Activated CD8-positive, alpha-beta T cell treated with anti-CD3 and anti-CD28 coated beads for 36 hours (primary cell): ENCODE results near the gene PRSS16. TPM values are rescaled to one million over a fixed set of nuclear protein-coding genes. Genes with fewer than 3 reads are reported as not detected.

Source experiments
- ATAC-seq: fragments of 200-7000 bp; cut with Tn5 transposase; one replicate; pipeline ENCODE4 v1.10.0; 2021; ENCODE audit warnings: mild to moderate bottlenecking, moderate library complexity
- CTCF ChIA-PET: fragments of 350-600 bp; sonication (Branson Sonifier 250); formaldehyde crosslinking; loops from one replicate; lab custom pipeline; 2021; ENCODE audit warnings: antibody characterized with exemption; lab: Charles Lee
- POLR2A ChIA-PET: fragments of 350-600 bp; sonication (Branson Sonifier 250); formaldehyde crosslinking; loops from one replicate; lab custom pipeline; 2021; ENCODE audit warnings: antibody characterized with exemption; lab: Charles Lee
- DNase-seq: peaks from one replicate; pipeline ENCODE4 v3.0.0-alpha.2; 2020
- H3K27ac Mint-ChIP-seq: one replicate; pipeline ENCODE4 v1.8.0; 2021; ENCODE audit warnings: mild to moderate bottlenecking, mixed read lengths
- H3K27me3 Mint-ChIP-seq: one replicate; pipeline ENCODE4 v1.8.0; 2021; ENCODE audit warnings: mixed read lengths
- H3K36me3 Mint-ChIP-seq: one replicate; pipeline ENCODE4 v1.8.0; 2021; ENCODE audit warnings: low read depth, mixed read lengths
- H3K4me1 Mint-ChIP-seq: one replicate; pipeline ENCODE4 v1.8.0; 2021; ENCODE audit warnings: low read depth, mixed read lengths
- H3K4me3 Mint-ChIP-seq: one replicate; pipeline ENCODE4 v1.8.0; 2021; ENCODE audit warnings: mild to moderate bottlenecking, moderate library complexity, mixed read lengths
- H3K9me3 Mint-ChIP-seq: one replicate; pipeline ENCODE4 v1.8.0; 2021; ENCODE audit warnings: mixed read lengths
- CTCF ChIP-seq: fragments of 200-600 bp; IDR thresholded peaks from one replicate; pipeline ENCODE4 v1.8.0; 2022; ENCODE audit warnings: antibody characterized with exemption, mild to moderate bottlenecking
- intact Hi-C: fragments of 100-400 bp; cut with micrococcal nuclease; formaldehyde crosslinking; loops from one replicate; pipeline ENCODE4 v1.10.0; 2022
- total RNA-seq, 2 experiments: library from RNA; stranded (reverse); gene quantifications; one replicate each; pipeline ENCODE4 v1.2.3, GENCODE V29; 2021

Gene PRSS16
- 1 to 10 TPM in 1 of 2 experiments, under 1 TPM in 1; 0.65 to 1.9 TPM for total RNA-seq

DNA sequence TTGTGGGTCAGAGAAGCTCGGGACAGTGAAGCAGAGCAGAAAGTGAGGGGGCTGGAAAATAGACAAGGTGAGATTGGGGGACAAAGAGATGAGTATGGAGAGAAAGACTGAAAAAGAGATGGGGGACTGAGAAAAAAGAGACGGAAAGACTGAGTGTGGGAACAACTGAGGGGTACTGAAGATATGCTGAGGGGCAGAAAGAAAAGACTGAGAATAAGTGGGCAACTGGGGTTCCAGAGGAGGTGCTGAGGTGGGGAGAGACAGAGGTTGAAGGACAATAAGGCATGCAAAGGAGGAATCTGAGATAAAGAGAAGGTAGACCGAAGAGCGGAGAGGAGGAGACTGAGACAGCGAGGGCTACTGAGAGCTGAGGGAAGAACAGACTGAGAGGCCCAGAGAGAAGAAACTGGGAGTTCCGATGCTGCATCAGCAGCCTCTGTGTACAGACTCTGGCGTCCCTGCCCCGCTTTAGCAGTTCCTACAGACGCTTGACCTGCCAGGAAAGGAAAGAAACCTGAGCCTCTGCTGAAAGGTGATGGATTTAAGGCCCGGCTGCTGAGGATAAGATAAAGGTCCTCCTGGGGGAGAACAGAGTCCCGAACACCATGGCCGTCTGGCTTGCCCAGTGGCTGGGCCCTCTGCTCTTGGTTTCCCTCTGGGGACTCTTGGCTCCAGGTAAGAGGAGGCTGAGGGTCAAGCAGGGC is at the start of gene PRSS16:
TSS of gene PRSS16 (plus strand) at position 569 of the 704 bp plus-strand sequence. CDS start at position 606, 37 bp downstream.
- H3K27me3 Mint-ChIP-seq = peaks cover 35% of the 10 kb centered on the region
- no peak within 1 kb of the TSS for H3K4me3 Mint-ChIP-seq
- no peak within 1 kb of the TSS for H3K27ac Mint-ChIP-seq
- H3K4me1 Mint-ChIP-seq = no peaks in the 10 kb centered on the region
- no peaks in the 10 kb centered on the region for H3K9me3 Mint-ChIP-seq
- no peak for TF ChIP-seq CTCF
- ChIA-PET POLR2A (interaction anchor here (0.5 kb wide), 1 partner anchor 1359 kb away, joined by 3 read pairs; no protein-coding TSS in a partner anchor), CTCF (no interaction called here)
- ATAC-seq (no peak), DNase-seq (no peak)
- no peaks in the 10 kb centered on the region for H3K36me3 Mint-ChIP-seq
- intact Hi-C loops = no loop called here

DNA sequence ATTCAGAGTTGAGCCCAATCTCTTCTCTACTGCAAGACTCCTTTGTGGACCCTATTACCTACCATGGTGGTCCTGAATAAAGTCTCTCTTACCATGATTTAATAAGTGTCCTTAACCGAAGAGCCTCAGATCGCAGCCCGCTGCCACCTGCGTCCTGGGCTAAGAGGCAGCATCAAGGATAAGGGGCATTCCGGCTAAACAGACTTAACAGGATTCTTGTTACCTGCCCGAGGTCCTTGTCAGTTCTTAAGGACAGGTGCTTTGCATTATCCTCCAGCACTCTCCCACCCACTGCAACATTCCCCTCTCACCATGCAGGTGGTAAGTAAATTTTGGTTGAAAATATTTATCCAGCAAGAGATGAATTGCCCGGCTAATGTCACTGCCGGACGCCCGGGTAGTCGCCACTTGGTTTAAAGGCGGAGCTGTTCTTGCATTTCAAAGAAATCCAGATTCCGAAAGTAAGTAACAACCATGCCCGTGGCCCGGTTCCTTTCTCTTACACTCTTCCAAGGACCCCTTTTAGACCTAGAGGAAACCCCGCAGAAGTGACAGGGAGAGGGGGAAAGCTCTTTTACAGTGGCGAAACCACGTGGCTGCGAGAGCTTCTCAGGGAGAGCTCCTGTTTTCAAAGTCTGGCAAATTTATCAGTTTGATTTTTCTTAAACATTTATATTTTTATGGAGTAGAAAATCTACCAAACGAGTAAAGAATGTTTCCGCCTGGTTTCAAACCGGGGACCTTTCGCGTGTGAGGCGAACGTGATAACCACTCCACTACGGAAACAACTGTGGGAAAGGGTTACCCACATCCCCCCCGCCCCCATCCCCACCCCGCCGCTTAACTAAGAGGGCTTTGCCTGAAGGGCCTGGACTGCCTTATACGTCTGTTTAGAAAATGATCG is 41.9 kb upstream of the PRSS16 start:
- no peak overlapping the region for H3K27ac Mint-ChIP-seq
- intact Hi-C loops = no loop called here
- peak overlapping the region; percentile 35 for H3K4me3 Mint-ChIP-seq
- TF ChIP-seq CTCF = no peak
- H3K36me3 Mint-ChIP-seq = no peaks in the 10 kb centered on the region
- POLR2A ChIA-PET = interaction anchor here (1.1 kb wide), 1 partner anchor 17 kb away, joined by 3 read pairs; no protein-coding TSS in a partner anchor
- H3K4me1 Mint-ChIP-seq = peaks cover 13% of the 10 kb centered on the region
- no peaks in the 10 kb centered on the region for H3K9me3 Mint-ChIP-seq
- peaks cover 28% of the 10 kb centered on the region for H3K27me3 Mint-ChIP-seq
- CTCF ChIA-PET = interaction anchor here (1.0 to 1.1 kb wide), 2 partner anchors 15 to 28 kb away, joined by 3 read pairs; no protein-coding TSS in a partner anchor
- ATAC-seq (peak; percentile 61), DNase-seq (peak; percentile 67)

DNA sequence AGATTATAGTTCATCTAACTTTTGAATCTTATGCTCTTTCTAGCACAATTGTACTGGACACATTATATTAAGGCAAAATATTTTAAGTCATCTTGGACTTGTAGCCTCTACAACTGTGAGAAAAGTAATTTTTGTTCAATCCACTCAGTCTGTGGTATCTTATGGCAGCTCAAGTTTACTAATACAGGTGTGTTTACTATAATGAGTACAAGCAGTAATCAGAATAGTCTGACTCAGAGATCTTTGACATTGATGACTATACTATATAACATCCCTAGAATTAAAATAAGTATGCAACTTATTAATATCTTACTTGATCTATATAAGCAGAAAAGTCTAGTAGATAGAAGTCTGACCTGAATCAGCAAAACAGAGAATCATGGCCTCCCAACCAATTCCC is 40.7 kb upstream of the PRSS16 start:
- no peaks in the 10 kb centered on the region for H3K9me3 Mint-ChIP-seq
- intact Hi-C loops = no loop called here

GRCh38 chr6:27208042-27208441 is 39.5 kb upstream of the PRSS16 start:
- ATAC-seq (no peak), DNase-seq (no peak)
- intact Hi-C loops = no loop called here
- TF ChIP-seq CTCF = no peak
- H3K9me3 Mint-ChIP-seq = no peaks in the 10 kb centered on the region
- no peaks in the 10 kb centered on the region for H3K36me3 Mint-ChIP-seq
- ChIA-PET CTCF (no interaction called here), POLR2A (no interaction called here)
- no peak overlapping the region for H3K27ac Mint-ChIP-seq
- H3K27me3 Mint-ChIP-seq = peaks cover 38% of the 10 kb centered on the region
- H3K4me3 Mint-ChIP-seq = no peak overlapping the region
- H3K4me1 Mint-ChIP-seq = peaks cover 13% of the 10 kb centered on the region

More for the DNA sequence above, 40.7 kb upstream of the PRSS16 start:
- ChIA-PET CTCF (interaction anchor here (1.0 kb wide), 1 partner anchor 14 kb away, joined by 3 read pairs; no protein-coding TSS in a partner anchor), POLR2A (no interaction called here)
- no peak for TF ChIP-seq CTCF
- ATAC-seq (no peak), DNase-seq (no peak)
- Mint-ChIP-seq H3K4me1 (peaks cover 13% of the 10 kb centered on the region), H3K27ac (no peak overlapping the region), H3K36me3 (no peaks in the 10 kb centered on the region), H3K4me3 (no peak overlapping the region), H3K27me3 (peaks cover 35% of the 10 kb centered on the region)
